ENCODE measurements around the gene ZNF837. TPM values are rescaled to one million over a fixed set of nuclear protein-coding genes. Genes with fewer than 3 reads are reported as not detected.

The ZNF837 gene
- total RNA-seq, 1 donor: 4.7 TPM

GRCh38 chr19:58336216-58336615, 44.6 kb downstream of the ZNF837 start:
- no peak for TF ChIP-seq CTCF (IDR thresholded peaks at IDR 0.05; ENCODE audit: extremely low read depth, low read depth, low read length)
- Histone ChIP-seq H3K4me1 (ENCODE audit: insufficient read depth, low read length) (no peaks in the 10 kb centered on the region), H3K4me2 (ENCODE audit: insufficient read depth, low read length) (no peak overlapping the region), H3K4me3 (ENCODE audit: insufficient read depth, low read length) (no peak overlapping the region), H3K79me2 (ENCODE audit: insufficient read depth, low read length) (no peaks in the 10 kb centered on the region), H2AFZ (ENCODE audit: low read length) (no peak overlapping the region), H3K36me3 (ENCODE audit: insufficient read depth, low read length) (peaks cover 31% of the 10 kb centered on the region), H3K27ac (ENCODE audit: low read depth, low read length) (no peak overlapping the region), H4K20me1 (ENCODE audit: insufficient read depth, low read length) (no peaks in the 10 kb centered on the region), H3K9me3 (ENCODE audit: low read depth, low read length) (peaks cover 12% of the 10 kb centered on the region), H3K27me3 (ENCODE audit: insufficient read depth, low read length) (no peaks in the 10 kb centered on the region)
- no peak for DNase-seq (ENCODE audit: insufficient read length, low spot score, missing footprints)

GRCh38 chr19:58335630-58336029, 45.2 kb downstream of the ZNF837 start:
- Histone ChIP-seq H3K27me3 (ENCODE audit: insufficient read depth, low read length) (no peaks in the 10 kb centered on the region), H3K36me3 (ENCODE audit: insufficient read depth, low read length) (peaks cover 31% of the 10 kb centered on the region), H3K27ac (ENCODE audit: low read depth, low read length) (no peak overlapping the region), H4K20me1 (ENCODE audit: insufficient read depth, low read length) (no peaks in the 10 kb centered on the region), H3K4me2 (ENCODE audit: insufficient read depth, low read length) (no peak overlapping the region), H3K79me2 (ENCODE audit: insufficient read depth, low read length) (no peaks in the 10 kb centered on the region), H3K9me3 (ENCODE audit: low read depth, low read length) (peaks cover 12% of the 10 kb centered on the region), H3K4me1 (ENCODE audit: insufficient read depth, low read length) (no peaks in the 10 kb centered on the region), H2AFZ (ENCODE audit: low read length) (no peak overlapping the region), H3K4me3 (ENCODE audit: insufficient read depth, low read length) (no peak overlapping the region)
- no peak for DNase-seq (ENCODE audit: insufficient read length, low spot score, missing footprints)
- TF ChIP-seq CTCF (IDR thresholded peaks at IDR 0.05; ENCODE audit: extremely low read depth, low read depth, low read length): no peak

- Histone ChIP-seq H3K4me3 (ENCODE audit: insufficient read depth, low read length) (no peak overlapping the region), H3K36me3 (ENCODE audit: insufficient read depth, low read length) (peaks cover 28% of the 10 kb centered on the region), H3K27ac (ENCODE audit: low read depth, low read length) (no peak overlapping the region), H3K79me2 (ENCODE audit: insufficient read depth, low read length) (no peaks in the 10 kb centered on the region), H3K27me3 (ENCODE audit: insufficient read depth, low read length) (no peaks in the 10 kb centered on the region), H3K9me3 (ENCODE audit: low read depth, low read length) (peaks cover 12% of the 10 kb centered on the region), H3K4me1 (ENCODE audit: insufficient read depth, low read length) (no peaks in the 10 kb centered on the region), H4K20me1 (ENCODE audit: insufficient read depth, low read length) (no peaks in the 10 kb centered on the region), H2AFZ (ENCODE audit: low read length) (no peak overlapping the region), H3K4me2 (ENCODE audit: insufficient read depth, low read length) (no peak overlapping the region)
- no peak for TF ChIP-seq CTCF (IDR thresholded peaks at IDR 0.05; ENCODE audit: extremely low read depth, low read depth, low read length)
- no peak for DNase-seq (ENCODE audit: insufficient read length, low spot score, missing footprints)
Measured at GRCh38 chr19:58334691-58335249, 46.1 kb downstream of the ZNF837 start.

DNA sequence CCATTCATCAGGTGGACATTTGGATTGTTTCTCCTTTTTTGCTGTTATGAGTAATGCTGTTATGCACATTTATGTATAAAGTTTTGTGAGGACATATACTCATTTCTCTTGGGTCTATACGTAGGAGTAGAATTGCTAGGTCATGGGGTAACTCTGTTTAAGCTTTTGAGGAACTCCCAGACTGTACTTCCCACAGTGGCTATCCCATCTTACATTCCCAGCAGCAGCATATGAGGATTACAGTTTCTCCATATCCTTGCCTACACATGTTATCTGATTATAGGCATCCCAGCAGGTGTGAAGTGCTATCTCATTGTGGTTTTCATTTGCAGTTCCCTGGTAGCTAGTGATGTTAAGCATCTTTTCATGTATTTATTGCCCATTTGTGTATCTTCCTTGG, 48.1 kb downstream of the ZNF837 start:
- H2AFZ ChIP-seq (ENCODE audit: low read length): no peak overlapping the region
- H3K27me3 ChIP-seq (ENCODE audit: insufficient read depth, low read length): no peaks in the 10 kb centered on the region
- no peak overlapping the region for H3K4me3 ChIP-seq (ENCODE audit: insufficient read depth, low read length)
- peaks cover 7% of the 10 kb centered on the region for H3K4me1 ChIP-seq (ENCODE audit: insufficient read depth, low read length)
- no peak overlapping the region for H3K4me2 ChIP-seq (ENCODE audit: insufficient read depth, low read length)
- DNase-seq (ENCODE audit: insufficient read length, low spot score, missing footprints): no peak
- H4K20me1 ChIP-seq (ENCODE audit: insufficient read depth, low read length): peaks cover 3% of the 10 kb centered on the region
- TF ChIP-seq CTCF (IDR thresholded peaks at IDR 0.05; ENCODE audit: extremely low read depth, low read depth, low read length): no peak
- no peak overlapping the region for H3K27ac ChIP-seq (ENCODE audit: low read depth, low read length)
- H3K36me3 ChIP-seq (ENCODE audit: insufficient read depth, low read length): peaks cover 7% of the 10 kb centered on the region
- H3K79me2 ChIP-seq (ENCODE audit: insufficient read depth, low read length): peaks cover 16% of the 10 kb centered on the region
- H3K9me3 ChIP-seq (ENCODE audit: low read depth, low read length): no peaks in the 10 kb centered on the region
